H9 (cell line): ENCODE data around the gene MUSTN1. TPM values are rescaled to one million over a fixed set of nuclear protein-coding genes. Genes with fewer than 3 reads are reported as not detected.

Experiments used
- DNase-seq: peaks from one replicate; pipeline ENCODE4 v3.0.0-alpha.2; 2017
- H2AFZ ChIP-seq: one replicate; pipeline ENCODE4 v1.6.1; 2013; ENCODE audit warnings: mild to moderate bottlenecking, low read length, control low read depth, moderate library complexity
- H2AK5ac ChIP-seq: 2 replicates; pipeline ENCODE4 v1.6.1; 2013; ENCODE audit warnings: low read length, control low read depth, mixed read lengths; ENCODE audit not compliant: insufficient read length
- H2BK120ac ChIP-seq: one replicate; pipeline ENCODE4 v1.6.1; 2013; ENCODE audit warnings: low read depth, mild to moderate bottlenecking, low read length, control low read depth, inconsistent platforms; ENCODE audit not compliant: poor library complexity, severe bottlenecking
- H2BK12ac ChIP-seq: 2 replicates; pipeline ENCODE4 v1.6.1; 2013; ENCODE audit warnings: low read length, control low read depth, mixed read lengths, low read depth; ENCODE audit not compliant: insufficient read length
- H2BK15ac ChIP-seq: 2 replicates; pipeline ENCODE4 v1.6.1; 2013; ENCODE audit warnings: low read depth, low read length, control low read depth
- H2BK20ac ChIP-seq: one replicate; pipeline ENCODE4 v1.6.1; 2013; ENCODE audit warnings: low read depth, mild to moderate bottlenecking, low read length, control low read depth, inconsistent platforms; ENCODE audit not compliant: poor library complexity, severe bottlenecking
- H2BK5ac ChIP-seq: 2 replicates; pipeline ENCODE4 v1.6.1; 2013; ENCODE audit warnings: low read length, control low read depth, mixed read lengths; ENCODE audit not compliant: insufficient read length
- H3K14ac ChIP-seq: 2 replicates; pipeline ENCODE4 v1.6.1; 2013; ENCODE audit warnings: low read length, control low read depth; ENCODE audit not compliant: insufficient read depth
- H3K18ac ChIP-seq: 2 replicates; pipeline ENCODE4 v1.6.1; 2013; ENCODE audit warnings: low read depth, mild to moderate bottlenecking, mixed read lengths, low read length, control low read depth; ENCODE audit not compliant: insufficient read length
- H3K23ac ChIP-seq: 2 replicates; pipeline ENCODE4 v1.6.1; 2013; ENCODE audit warnings: low read length, control low read depth, mixed read lengths, low read depth; ENCODE audit not compliant: insufficient read length
- H3K23me2 ChIP-seq: 2 replicates; pipeline ENCODE4 v1.6.1; 2013; ENCODE audit warnings: low read depth, mild to moderate bottlenecking, mixed read lengths, low read length, control low read depth; ENCODE audit not compliant: insufficient read length, poor library complexity, severe bottlenecking
- H3K27ac ChIP-seq: 2 replicates; pipeline ENCODE4 v1.5.1; 2013; ENCODE audit warnings: low read length, control low read depth, mixed read lengths, low read depth; ENCODE audit not compliant: insufficient read length
- H3K27me3 ChIP-seq: 2 replicates; pipeline ENCODE4 v1.6.1; 2013; ENCODE audit warnings: low read length, control low read depth, inconsistent platforms; ENCODE audit not compliant: insufficient read depth
- H3K4ac ChIP-seq: 2 replicates; pipeline ENCODE4 v1.6.1; 2013; ENCODE audit warnings: low read depth, mild to moderate bottlenecking, control low read depth, inconsistent platforms, low read length, moderate library complexity
- H3K4me1 ChIP-seq: 2 replicates; pipeline ENCODE4 v1.6.1; 2013; ENCODE audit warnings: low read length, control low read depth, inconsistent platforms; ENCODE audit not compliant: insufficient read depth
- H3K4me2 ChIP-seq: 2 replicates; pipeline ENCODE4 v1.6.1; 2013; ENCODE audit warnings: low read length, control low read depth, mixed read lengths; ENCODE audit not compliant: insufficient read length, insufficient read depth
- H3K56ac ChIP-seq: 2 replicates; pipeline ENCODE4 v1.6.1; 2013; ENCODE audit warnings: low read depth, mild to moderate bottlenecking, mixed read lengths, low read length, control low read depth; ENCODE audit not compliant: insufficient read length
- H3K79me1 ChIP-seq: 2 replicates; pipeline ENCODE4 v1.6.1; 2013; ENCODE audit warnings: low read depth, mild to moderate bottlenecking, moderate library complexity, low read length, control low read depth, inconsistent platforms; ENCODE audit not compliant: insufficient read depth, poor library complexity, severe bottlenecking
- H3K79me2 ChIP-seq: 2 replicates; pipeline ENCODE4 v1.6.1; 2013; ENCODE audit warnings: low read length, control low read depth, inconsistent platforms; ENCODE audit not compliant: insufficient read depth
- H3K9ac ChIP-seq: 2 replicates; pipeline ENCODE4 v1.6.1; 2013; ENCODE audit warnings: low read length, control low read depth, mixed read lengths; ENCODE audit not compliant: insufficient read length; ENCODE audit errors: extremely low read depth
- H3K9me3 ChIP-seq: one replicate; pipeline ENCODE4 v1.6.1; 2013; ENCODE audit warnings: low read depth, low read length, inconsistent platforms; ENCODE audit not compliant: control insufficient read depth
- H3T11ph ChIP-seq: one replicate; pipeline ENCODE4 v1.6.1; 2013; ENCODE audit warnings: mild to moderate bottlenecking, low read length, control low read depth, inconsistent platforms
- H4K20me1 ChIP-seq: one replicate; pipeline ENCODE4 v1.6.1; 2013; ENCODE audit not compliant: control insufficient read depth, insufficient read length, insufficient read depth
- H4K5ac ChIP-seq: 2 replicates; pipeline ENCODE4 v1.6.1; 2013; ENCODE audit warnings: low read depth, mild to moderate bottlenecking, mixed read lengths, low read length, control low read depth; ENCODE audit not compliant: insufficient read length
- H4K8ac ChIP-seq: replicated peaks from 2 replicates; pipeline ENCODE4 v1.6.1; 2013; ENCODE audit warnings: low read length, control low read depth, mixed read lengths, low read depth; ENCODE audit not compliant: insufficient read length
- H4K91ac ChIP-seq: 2 replicates; pipeline ENCODE4 v1.6.1; 2013; ENCODE audit warnings: low read depth, mild to moderate bottlenecking, moderate library complexity, mixed read lengths, low read length, control low read depth; ENCODE audit not compliant: insufficient read length
- H3K27ac Mint-ChIP-seq, 3 experiments: 2 replicates in 2 of 3; 3 replicates in 1 of 3; pipeline ENCODE4 v1.8.0; 2020 to 2021; ENCODE audit warnings: mixed read lengths in 3 of 3, mild to moderate bottlenecking in 1 of 3, moderate library complexity in 1 of 3
- H3K27me3 Mint-ChIP-seq: 2 replicates; pipeline ENCODE4 v1.8.0; 2021; ENCODE audit warnings: low read depth, mild to moderate bottlenecking, moderate library complexity, mixed read lengths
- H3K36me3 Mint-ChIP-seq, 3 experiments: 2 replicates in 2 of 3; 3 replicates in 1 of 3; pipeline ENCODE4 v1.8.0; 2020 to 2021; ENCODE audit warnings: low read depth in 3 of 3, mixed read lengths in 3 of 3; ENCODE audit not compliant: insufficient read depth in 1 of 3
- H3K4me1 Mint-ChIP-seq, 2 experiments: 2 replicates each; pipeline ENCODE4 v1.8.0; 2020; ENCODE audit warnings: mixed read lengths in 2 of 2
- H3K4me3 Mint-ChIP-seq, 2 experiments: 2 replicates in 1 of 2; 3 replicates in 1 of 2; pipeline ENCODE4 v1.8.0; 2020 to 2021; ENCODE audit warnings: mild to moderate bottlenecking in 2 of 2, mixed read lengths in 2 of 2, moderate library complexity in 1 of 2
- H3K9me3 Mint-ChIP-seq, 2 experiments: 2 replicates in 1 of 2; 3 replicates in 1 of 2; pipeline ENCODE4 v1.8.0; 2020; ENCODE audit warnings: mild to moderate bottlenecking in 2 of 2, mixed read lengths in 2 of 2, moderate library complexity in 1 of 2
- WGBS: extraction: QIAGEN DNeasy Blood & Tissue Kit; methylation state at CpG from one replicate; pipeline ENCODE4 v1.1.7; 2013; ENCODE audit warnings: missing lambda C conversion rate, low lambda C conversion rate, mixed read lengths; ENCODE audit not compliant: insufficient read length; ENCODE audit errors: extremely low coverage; 5-methylcytosine and 5-hydroxymethylcytosine counted together
- total RNA-seq: library from RNA; stranded (reverse); gene quantifications from 2 replicates; pipeline ENCODE4 v1.2.1, GENCODE V29; 2021
- TF ChIP-seq, protein P1 (sequence below): fragments of 200-600 bp; sonication (generic); conservative IDR thresholded peaks from 3 replicates; pipeline ENCODE4 v1.8.0; 2021; ENCODE audit warnings: antibody characterized with exemption, mild to moderate bottlenecking

Gene MUSTN1
- total RNA-seq, 1 experiment from 2014 or later, result 0.72 TPM

- Histone ChIP-seq H3T11ph (no peak overlapping the region), H2AK5ac (no peak overlapping the region), H3K79me2 (peaks cover 2% of the 10 kb centered on the region; the same call in 1 of the 2 replicates), H4K5ac (no peak overlapping the region), H3K4ac (no peak overlapping the region), H3K56ac (no peak overlapping the region), H4K20me1 (no peaks in the 10 kb centered on the region), H2AFZ (no peak overlapping the region), H3K14ac (no peak overlapping the region), H4K91ac (no peak overlapping the region), H3K18ac (no peak overlapping the region), H3K9me3 (no peaks in the 10 kb centered on the region), H3K23me2 (no peaks in the 10 kb centered on the region), H2BK5ac (no peak overlapping the region), H3K4me2 (no peak overlapping the region), H3K27ac (no peak overlapping the region), H2BK12ac (no peak overlapping the region), H2BK120ac (no peak overlapping the region), H4K8ac (no peak overlapping the region), H3K23ac (no peak overlapping the region), H3K79me1 (no peaks in the 10 kb centered on the region), H2BK15ac (no peak overlapping the region), H3K27me3 (no peaks in the 10 kb centered on the region), H3K4me1 (no peaks in the 10 kb centered on the region), H3K9ac (no peak overlapping the region), H2BK20ac (no peak overlapping the region)
- peaks cover 11 to 16% of the 10 kb centered on the region in 2 experiments; a peak in 4 of 5 replicates for H3K9me3 Mint-ChIP-seq
- no peak overlapping the region for H3K4me3 Mint-ChIP-seq
- WGBS, result no CpG with 5 or more reads among the region's 12 CpGs
- 0 out of 7 replicates have a peak overlapping the region, but pooled peaks of 1 of the 3 experiments have one; percentile 68 for H3K27ac Mint-ChIP-seq
- TF ChIP-seq, protein P1, sequence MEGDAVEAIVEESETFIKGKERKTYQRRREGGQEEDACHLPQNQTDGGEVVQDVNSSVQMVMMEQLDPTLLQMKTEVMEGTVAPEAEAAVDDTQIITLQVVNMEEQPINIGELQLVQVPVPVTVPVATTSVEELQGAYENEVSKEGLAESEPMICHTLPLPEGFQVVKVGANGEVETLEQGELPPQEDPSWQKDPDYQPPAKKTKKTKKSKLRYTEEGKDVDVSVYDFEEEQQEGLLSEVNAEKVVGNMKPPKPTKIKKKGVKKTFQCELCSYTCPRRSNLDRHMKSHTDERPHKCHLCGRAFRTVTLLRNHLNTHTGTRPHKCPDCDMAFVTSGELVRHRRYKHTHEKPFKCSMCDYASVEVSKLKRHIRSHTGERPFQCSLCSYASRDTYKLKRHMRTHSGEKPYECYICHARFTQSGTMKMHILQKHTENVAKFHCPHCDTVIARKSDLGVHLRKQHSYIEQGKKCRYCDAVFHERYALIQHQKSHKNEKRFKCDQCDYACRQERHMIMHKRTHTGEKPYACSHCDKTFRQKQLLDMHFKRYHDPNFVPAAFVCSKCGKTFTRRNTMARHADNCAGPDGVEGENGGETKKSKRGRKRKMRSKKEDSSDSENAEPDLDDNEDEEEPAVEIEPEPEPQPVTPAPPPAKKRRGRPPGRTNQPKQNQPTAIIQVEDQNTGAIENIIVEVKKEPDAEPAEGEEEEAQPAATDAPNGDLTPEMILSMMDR, result no peak
- DNase-seq, result no peak
- peaks cover 20 to 27% (median 21%) of the 10 kb centered on the region in 3 experiments for H3K36me3 Mint-ChIP-seq
- no peaks in the 10 kb centered on the region for H3K4me1 Mint-ChIP-seq
- no peaks in the 10 kb centered on the region for H3K27me3 Mint-ChIP-seq
Observed at GRCh38 chr3:52866427-52866826, 31.6 kb upstream of the MUSTN1 start.
